NCI-H1105 treated with DMSO at 0.1 percent for 48 hours (cell line): Measurements from ENCODE around the gene CNTD1.
"Not testable (repeated sequence)": the region's sequence is repeated elsewhere in the genome, so short reads cannot be mapped to it uniquely, and the experiment has no call there.

Experiments used
- DNase-seq: peaks from one replicate; lab custom pipeline; 2025; lab: John Stamatoyannopoulos, UW

The CNTD1 gene

DNA sequence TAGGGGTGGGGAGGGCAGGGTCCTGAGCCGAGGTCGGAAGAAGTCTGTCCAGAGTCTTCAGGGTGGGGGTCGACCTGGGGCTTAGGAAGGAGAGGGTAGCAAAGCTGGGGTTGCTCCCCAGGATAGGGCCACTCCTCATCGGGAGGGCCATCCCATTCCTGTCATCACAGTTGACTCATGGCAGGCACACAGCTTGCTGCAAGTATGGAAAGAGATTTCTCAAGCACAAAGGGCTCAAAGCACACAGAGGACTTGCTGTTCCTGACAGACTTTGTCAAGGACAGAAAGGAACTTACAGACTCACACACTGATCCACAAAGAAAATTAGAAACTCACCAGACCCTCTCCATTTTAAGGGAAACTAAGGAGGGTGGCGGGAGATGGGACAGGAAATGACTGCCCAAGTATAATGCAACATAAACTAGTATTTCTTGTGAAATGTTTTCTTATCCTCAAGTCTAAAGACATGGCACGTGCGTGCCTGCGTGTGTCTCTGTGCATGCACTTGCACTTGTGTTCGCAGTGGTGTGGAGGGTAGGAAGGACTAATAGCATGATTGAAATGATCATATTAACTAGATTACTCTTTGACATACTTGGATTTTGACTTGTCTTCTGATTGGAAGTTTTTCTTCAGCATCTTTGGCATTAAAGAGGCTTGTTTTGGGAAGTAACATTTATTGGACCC lies 48.1 kb downstream of the CNTD1 start:
- DNase-seq = no peak

DNA sequence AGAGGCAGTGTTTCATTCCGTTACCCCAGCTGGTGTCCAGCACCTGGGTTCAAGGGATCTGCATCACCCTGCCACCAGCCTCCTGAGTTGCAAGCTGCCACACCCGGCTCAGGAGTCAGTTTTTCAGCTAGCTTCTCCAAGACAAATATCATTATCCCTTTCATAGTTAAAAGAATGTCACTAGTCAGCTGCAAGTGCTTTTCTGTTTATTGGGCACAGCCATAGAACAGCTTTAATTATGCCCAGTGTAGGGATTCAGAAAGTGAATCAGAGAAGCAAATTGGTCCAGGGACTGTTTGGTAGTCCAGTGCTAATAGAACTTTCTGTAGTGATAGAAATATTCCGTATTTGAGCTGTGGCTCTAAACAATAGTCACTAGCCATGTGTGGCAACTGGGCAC lies 49.4 kb downstream of the CNTD1 start:
- DNase-seq = no peak

DNA sequence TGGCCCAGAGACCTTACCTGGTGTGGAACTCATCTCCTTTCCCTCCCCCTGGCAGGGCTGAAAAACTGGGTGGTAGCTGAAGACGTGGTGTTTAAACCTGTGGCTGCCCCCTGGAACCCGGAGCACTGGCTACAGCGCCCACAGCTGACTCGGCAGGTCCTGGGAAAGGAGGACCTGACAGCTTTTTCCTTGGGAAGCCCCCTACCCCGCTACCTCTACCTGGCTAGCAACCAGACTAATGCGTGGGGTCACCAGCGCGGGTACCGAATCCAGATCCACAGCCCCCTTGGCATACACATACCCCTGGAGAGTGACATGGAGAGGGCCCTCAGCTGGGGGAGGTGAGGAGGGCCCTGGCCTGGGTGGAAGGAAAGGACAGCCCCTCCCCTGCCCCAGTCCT lies 50.4 kb downstream of the CNTD1 start:
- no peak for DNase-seq

DNA sequence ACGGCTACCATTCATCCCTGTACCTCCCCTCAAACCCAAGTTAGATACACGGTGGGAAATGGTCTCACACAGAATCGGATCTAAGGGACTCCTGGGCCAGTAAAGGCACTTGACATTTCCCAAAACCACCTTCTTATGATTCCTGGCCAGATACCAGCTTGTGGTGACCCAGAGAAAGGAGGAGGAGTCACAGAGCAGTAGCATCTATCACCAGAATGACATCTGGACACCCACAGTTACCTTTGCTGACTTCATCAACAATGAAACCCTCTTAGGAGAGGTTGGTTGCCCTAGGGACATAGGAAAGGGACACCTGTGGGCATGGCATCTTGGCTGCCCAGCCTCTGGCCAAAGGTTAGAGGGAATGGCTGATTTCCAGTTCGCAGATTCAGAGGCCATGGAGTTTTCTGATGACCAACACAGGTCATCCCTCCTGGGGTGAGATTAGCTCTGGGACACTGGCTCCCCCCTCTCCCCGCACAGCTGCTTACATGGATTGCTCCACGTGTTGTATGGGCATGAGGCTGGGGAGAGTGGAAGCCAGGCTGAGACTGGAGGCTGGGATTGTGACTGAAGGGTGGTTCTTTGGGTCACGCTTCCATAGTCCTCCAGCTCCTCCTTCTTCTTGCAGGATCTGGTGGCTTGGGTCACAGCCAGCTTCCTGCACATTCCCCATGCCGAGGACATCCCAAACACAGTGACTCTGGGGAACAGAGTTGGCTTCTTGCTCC lies 51.0 kb downstream of the CNTD1 start:
- no peak for DNase-seq

DNA sequence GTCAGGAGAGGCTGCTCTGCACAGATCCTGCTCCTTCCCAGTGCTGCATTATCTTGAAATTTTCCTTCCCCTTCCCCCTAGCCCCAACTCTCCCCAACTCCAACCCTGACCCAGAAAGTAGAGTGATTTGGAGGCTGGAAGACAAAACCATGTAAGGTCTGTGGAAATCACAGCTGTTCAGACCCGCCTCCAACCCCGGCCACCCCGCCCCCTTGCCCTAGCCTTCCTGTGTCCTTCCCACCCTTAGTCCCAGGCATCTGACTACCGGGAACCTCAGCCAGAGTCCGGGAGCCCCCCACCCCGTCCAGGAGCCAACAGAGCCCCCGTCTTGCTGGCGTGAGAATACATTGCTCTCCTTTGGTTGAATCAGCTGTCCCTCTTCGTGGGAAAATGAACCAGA lies 52.3 kb downstream of the CNTD1 start, which contains the start of gene AOC3:
TSS of gene AOC3 (plus strand) at position 246 of the 400 bp plus-strand sequence. CDS start at position 391, 145 bp downstream.
- no peak for DNase-seq

DNA sequence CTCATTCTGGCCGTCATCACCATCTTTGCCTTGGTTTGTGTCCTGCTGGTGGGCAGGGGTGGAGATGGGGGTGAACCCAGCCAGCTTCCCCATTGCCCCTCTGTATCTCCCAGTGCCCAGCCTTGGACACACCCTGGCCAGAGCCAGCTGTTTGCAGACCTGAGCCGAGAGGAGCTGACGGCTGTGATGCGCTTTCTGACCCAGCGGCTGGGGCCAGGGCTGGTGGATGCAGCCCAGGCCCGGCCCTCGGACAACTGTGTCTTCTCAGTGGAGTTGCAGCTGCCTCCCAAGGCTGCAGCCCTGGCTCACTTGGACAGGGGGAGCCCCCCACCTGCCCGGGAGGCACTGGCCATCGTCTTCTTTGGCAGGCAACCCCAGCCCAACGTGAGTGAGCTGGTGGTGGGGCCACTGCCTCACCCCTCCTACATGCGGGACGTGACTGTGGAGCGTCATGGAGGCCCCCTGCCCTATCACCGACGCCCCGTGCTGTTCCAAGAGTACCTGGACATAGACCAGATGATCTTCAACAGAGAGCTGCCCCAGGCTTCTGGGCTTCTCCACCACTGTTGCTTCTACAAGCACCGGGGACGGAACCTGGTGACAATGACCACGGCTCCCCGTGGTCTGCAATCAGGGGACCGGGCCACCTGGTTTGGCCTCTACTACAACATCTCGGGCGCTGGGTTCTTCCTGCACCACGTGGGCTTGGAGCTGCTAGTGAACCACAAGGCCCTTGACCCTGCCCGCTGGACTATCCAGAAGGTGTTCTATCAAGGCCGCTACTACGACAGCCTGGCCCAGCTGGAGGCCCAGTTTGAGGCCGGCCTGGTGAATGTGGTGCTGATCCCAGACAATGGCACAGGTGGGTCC lies 52.9 kb downstream of the CNTD1 start:
- DNase-seq = not testable (repeated sequence)

DNA sequence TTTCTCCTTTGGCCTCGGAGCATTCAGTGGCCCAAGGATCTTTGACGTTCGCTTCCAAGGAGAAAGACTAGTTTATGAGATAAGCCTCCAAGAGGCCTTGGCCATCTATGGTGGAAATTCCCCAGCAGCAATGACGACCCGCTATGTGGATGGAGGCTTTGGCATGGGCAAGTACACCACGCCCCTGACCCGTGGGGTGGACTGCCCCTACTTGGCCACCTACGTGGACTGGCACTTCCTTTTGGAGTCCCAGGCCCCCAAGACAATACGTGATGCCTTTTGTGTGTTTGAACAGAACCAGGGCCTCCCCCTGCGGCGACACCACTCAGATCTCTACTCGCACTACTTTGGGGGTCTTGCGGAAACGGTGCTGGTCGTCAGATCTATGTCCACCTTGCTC lies 53.7 kb downstream of the CNTD1 start:
- DNase-seq = no peak

DNA sequence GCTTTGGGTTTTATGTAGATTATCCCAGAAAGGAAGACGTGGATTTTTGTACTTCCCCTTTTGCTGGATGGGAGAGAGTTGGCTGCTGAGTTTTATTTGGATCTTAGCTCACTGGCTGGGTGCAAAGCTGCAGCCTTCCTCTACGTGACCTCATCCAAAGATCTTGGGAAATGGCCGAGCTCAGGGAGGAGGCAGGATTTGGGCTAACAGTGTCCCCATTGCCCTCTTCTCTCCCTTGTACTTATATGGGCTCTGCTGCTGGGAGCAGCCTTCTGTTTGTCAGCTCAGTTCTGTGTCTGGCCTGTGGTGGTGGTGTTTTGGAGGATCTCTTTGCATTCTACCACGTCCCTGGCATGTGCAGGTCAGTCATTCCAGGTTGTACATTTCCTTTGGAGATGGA lies 54.3 kb downstream of the CNTD1 start:
- no peak for DNase-seq

DNA sequence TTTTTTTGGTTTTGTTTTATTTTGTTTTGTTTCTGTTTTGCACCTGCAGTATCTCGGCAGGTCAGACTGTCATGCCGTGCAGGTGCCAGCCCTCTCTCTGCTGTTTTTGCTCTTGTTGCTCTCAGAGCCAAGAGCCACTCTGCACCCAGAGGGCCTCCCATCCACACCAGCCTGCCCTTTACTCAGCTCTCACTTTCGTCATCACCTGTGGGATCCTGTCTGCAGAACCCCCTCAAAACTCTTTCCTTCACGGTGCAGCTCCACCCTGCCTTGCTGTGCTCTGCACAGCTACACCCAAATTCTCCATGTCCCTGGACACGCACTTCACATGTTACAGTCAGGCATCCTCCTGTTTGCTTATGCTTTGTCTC lies 54.9 kb downstream of the CNTD1 start:
- no peak for DNase-seq

DNA sequence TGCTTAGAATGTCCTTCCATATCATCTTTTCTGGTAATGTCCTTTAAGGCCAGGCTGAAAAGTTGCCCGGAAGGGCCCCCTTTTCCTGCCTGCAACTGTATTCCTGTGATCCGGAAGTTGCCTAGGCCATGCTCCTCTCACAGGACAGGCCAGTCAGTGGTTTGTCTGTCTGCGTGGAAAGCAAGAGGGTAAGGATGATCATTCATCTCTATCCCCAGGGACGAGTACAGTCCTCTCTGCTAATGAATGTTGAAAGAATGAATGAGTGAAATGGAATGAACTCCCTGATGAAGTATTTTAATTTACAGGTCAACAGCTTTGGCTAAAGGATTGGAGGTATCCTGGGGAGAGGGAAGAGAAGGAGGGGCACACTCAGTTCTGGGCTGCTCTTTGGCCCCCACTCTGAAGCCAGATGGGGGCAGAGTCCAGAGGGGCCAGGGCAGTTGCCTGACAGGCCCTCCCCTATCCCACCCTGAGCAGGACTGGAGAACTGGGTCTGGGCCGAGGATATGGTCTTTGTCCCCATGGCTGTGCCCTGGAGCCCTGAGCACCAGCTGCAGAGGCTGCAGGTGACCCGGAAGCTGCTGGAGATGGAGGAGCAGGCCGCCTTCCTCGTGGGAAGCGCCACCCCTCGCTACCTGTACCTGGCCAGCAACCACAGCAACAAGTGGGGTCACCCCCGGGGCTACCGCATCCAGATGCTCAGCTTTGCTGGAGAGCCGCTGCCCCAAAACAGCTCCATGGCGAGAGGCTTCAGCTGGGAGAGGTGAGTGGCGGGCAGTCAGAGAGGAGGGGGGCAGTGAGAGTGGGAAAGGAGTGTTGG lies 55.5 kb downstream of the CNTD1 start:
- DNase-seq = no peak

DNA sequence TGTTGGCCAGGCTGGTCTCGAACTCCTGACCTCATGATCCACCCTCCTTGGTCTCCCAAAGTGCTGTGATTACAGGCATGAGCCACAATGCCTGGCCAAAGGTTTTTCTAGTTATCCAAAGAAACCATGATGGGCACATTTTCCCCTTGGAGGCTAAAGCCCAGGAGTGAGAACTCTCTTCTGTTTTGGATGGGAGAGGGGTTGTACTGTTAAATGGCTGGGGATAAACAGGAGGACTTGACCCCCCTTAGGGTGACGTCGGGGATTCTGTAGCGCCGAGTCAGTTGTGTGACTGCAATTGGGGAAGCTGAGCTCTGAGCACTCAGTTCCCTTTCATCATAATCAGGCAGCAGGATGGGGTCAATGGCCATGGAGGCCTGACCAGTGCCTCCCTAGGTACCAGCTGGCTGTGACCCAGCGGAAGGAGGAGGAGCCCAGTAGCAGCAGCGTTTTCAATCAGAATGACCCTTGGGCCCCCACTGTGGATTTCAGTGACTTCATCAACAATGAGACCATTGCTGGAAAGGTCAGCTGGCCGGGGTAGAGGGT lies 56.5 kb downstream of the CNTD1 start:
- no peak for DNase-seq

DNA sequence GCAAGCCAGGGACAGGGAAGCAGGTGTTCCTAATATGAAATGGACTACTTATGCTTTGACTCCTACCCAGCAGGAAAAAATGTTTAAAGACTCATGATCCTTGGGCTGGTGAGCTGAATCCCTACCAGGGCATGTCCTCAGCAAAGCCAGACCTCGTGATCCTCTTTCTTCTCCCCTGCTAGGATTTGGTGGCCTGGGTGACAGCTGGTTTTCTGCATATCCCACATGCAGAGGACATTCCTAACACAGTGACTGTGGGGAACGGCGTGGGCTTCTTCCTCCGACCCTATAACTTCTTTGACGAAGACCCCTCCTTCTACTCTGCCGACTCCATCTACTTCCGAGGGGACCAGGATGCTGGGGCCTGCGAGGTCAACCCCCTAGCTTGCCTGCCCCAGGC lies 57.4 kb downstream of the CNTD1 start:
- not testable (repeated sequence) for DNase-seq

DNA sequence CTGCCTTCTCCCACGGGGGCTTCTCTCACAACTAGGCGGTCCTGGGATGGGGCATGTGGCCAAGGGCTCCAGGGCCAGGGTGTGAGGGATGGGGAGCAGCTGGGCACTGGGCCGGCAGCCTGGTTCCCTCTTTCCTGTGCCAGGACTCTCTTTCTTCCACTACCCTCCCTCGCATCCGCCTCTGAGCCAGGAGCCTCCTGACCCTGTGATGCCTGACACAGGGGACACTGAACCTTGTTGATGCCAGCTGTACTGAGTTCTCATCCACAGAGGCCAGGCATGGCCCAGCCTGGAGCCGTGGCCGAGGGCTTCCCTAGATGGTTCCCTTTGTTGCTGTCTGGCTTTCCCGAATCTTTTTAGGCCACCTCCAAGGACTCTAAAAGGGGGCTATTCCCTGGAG lies 57.9 kb downstream of the CNTD1 start:
- DNase-seq = not testable (repeated sequence)

DNA sequence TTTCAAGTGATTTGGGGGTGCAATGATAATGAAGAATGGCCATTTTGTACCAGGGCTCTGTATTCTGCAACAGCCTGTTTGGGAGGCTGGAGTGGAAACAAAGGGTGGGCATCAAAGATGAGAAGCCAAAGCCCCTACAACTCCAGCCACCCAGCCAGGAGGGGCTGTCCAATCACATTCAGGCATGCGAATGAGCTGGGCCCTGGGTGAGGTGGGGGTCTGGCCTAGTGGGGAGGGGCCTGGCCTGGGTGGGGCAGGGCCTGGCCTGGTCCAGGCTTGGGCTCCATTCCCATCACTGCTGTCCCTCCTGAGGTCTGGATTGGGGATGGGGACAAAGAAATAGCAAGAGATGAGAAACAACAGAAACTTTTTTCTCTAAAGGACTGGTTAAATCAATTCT lies 58.7 kb downstream of the CNTD1 start:
- DNase-seq = no peak
